ENCODE results near the gene PITPNC1.
"Not testable (repeated sequence)": the region's sequence is repeated elsewhere in the genome, so short reads cannot be mapped to it uniquely, and the experiment has no call there.

PITPNC1 gene

GRCh38 chr17:67388536-67388935 lies 11.5 kb downstream of the PITPNC1 start:
- H3K9me3 ChIP-seq (replicated peaks; ENCODE audit: low read length); H3K4me2 ChIP-seq (ENCODE audit: low read length); H3K36me3 ChIP-seq (ENCODE audit: insufficient read depth, low read length); H3K27me3 ChIP-seq (ENCODE audit: control insufficient read depth, insufficient read depth, low read length); H3K9ac ChIP-seq (ENCODE audit: low read depth, low read length); H3K4me3 ChIP-seq (ENCODE audit: low read length): not testable (repeated sequence)
- peaks cover 19% of the 10 kb centered on the region for H3K4me1 ChIP-seq (ENCODE audit: control insufficient read depth, insufficient read depth, low read length)

GRCh38 chr17:67388986-67389385 lies 11.9 kb downstream of the PITPNC1 start:
- no peak overlapping the region for H3K9ac ChIP-seq (ENCODE audit: low read depth, low read length)
- H3K4me3 ChIP-seq (ENCODE audit: low read length), result no peak overlapping the region
- no peaks in the 10 kb centered on the region for H3K9me3 ChIP-seq (replicated peaks; ENCODE audit: low read length)
- no peaks in the 10 kb centered on the region for H3K27me3 ChIP-seq (ENCODE audit: control insufficient read depth, insufficient read depth, low read length)
- H3K4me1 ChIP-seq (ENCODE audit: control insufficient read depth, insufficient read depth, low read length), result peaks cover 19% of the 10 kb centered on the region
- no peaks in the 10 kb centered on the region for H3K36me3 ChIP-seq (ENCODE audit: insufficient read depth, low read length)
- no peak overlapping the region for H3K4me2 ChIP-seq (ENCODE audit: low read length)

- Histone ChIP-seq H3K9ac (ENCODE audit: low read depth, low read length) (peak overlapping the region; percentile 65), H3K4me2 (ENCODE audit: low read length) (peak overlapping the region; percentile 67), H3K36me3 (ENCODE audit: insufficient read depth, low read length) (no peaks in the 10 kb centered on the region), H3K4me3 (ENCODE audit: low read length) (no peak overlapping the region), H3K4me1 (ENCODE audit: control insufficient read depth, insufficient read depth, low read length) (peaks cover 20% of the 10 kb centered on the region), H3K27me3 (ENCODE audit: control insufficient read depth, insufficient read depth, low read length) (no peaks in the 10 kb centered on the region), H3K9me3 (replicated peaks; ENCODE audit: low read length) (no peaks in the 10 kb centered on the region)
Measured at GRCh38 chr17:67390006-67390645, 13.0 kb downstream of the PITPNC1 start.

GRCh38 chr17:67390646-67391361 lies 13.7 kb downstream of the PITPNC1 start:
- Histone ChIP-seq H3K4me1 (ENCODE audit: control insufficient read depth, insufficient read depth, low read length) (peaks cover 26% of the 10 kb centered on the region), H3K4me3 (ENCODE audit: low read length) (peak overlapping the region; percentile 42), H3K9ac (ENCODE audit: low read depth, low read length) (peak overlapping the region; percentile 76), H3K4me2 (ENCODE audit: low read length) (peak overlapping the region; percentile 67), H3K27me3 (ENCODE audit: control insufficient read depth, insufficient read depth, low read length) (no peaks in the 10 kb centered on the region), H3K9me3 (replicated peaks; ENCODE audit: low read length) (no peaks in the 10 kb centered on the region), H3K36me3 (ENCODE audit: insufficient read depth, low read length) (no peaks in the 10 kb centered on the region)

- Histone ChIP-seq H3K4me1 (ENCODE audit: control insufficient read depth, insufficient read depth, low read length) (peaks cover 29% of the 10 kb centered on the region), H3K9ac (ENCODE audit: low read depth, low read length) (no peak overlapping the region), H3K27me3 (ENCODE audit: control insufficient read depth, insufficient read depth, low read length) (no peaks in the 10 kb centered on the region), H3K36me3 (ENCODE audit: insufficient read depth, low read length) (no peaks in the 10 kb centered on the region), H3K9me3 (replicated peaks; ENCODE audit: low read length) (no peaks in the 10 kb centered on the region), H3K4me2 (ENCODE audit: low read length) (no peak overlapping the region), H3K4me3 (ENCODE audit: low read length) (no peak overlapping the region)
Measured at GRCh38 chr17:67392111-67392510, 15.0 kb downstream of the PITPNC1 start.

GRCh38 chr17:67393809-67394397 lies 16.8 kb downstream of the PITPNC1 start:
- H3K4me3 ChIP-seq (ENCODE audit: low read length), result no peak overlapping the region
- H3K36me3 ChIP-seq (ENCODE audit: insufficient read depth, low read length), result no peaks in the 10 kb centered on the region
- peaks cover 29% of the 10 kb centered on the region for H3K4me1 ChIP-seq (ENCODE audit: control insufficient read depth, insufficient read depth, low read length)
- no peaks in the 10 kb centered on the region for H3K9me3 ChIP-seq (replicated peaks; ENCODE audit: low read length)
- H3K9ac ChIP-seq (ENCODE audit: low read depth, low read length), result no peak overlapping the region
- H3K27me3 ChIP-seq (ENCODE audit: control insufficient read depth, insufficient read depth, low read length), result no peaks in the 10 kb centered on the region
- H3K4me2 ChIP-seq (ENCODE audit: low read length), result no peak overlapping the region

- Histone ChIP-seq H3K4me2 (ENCODE audit: low read length) (no peak overlapping the region), H3K4me1 (ENCODE audit: control insufficient read depth, insufficient read depth, low read length) (peaks cover 19% of the 10 kb centered on the region), H3K9ac (ENCODE audit: low read depth, low read length) (no peak overlapping the region), H3K36me3 (ENCODE audit: insufficient read depth, low read length) (no peaks in the 10 kb centered on the region), H3K27me3 (ENCODE audit: control insufficient read depth, insufficient read depth, low read length) (no peaks in the 10 kb centered on the region), H3K4me3 (ENCODE audit: low read length) (no peak overlapping the region), H3K9me3 (replicated peaks; ENCODE audit: low read length) (no peaks in the 10 kb centered on the region)
Measured at GRCh38 chr17:67399676-67400075, 22.6 kb downstream of the PITPNC1 start.

- no peaks in the 10 kb centered on the region for H3K9me3 ChIP-seq (replicated peaks; ENCODE audit: low read length)
- no peak overlapping the region for H3K9ac ChIP-seq (ENCODE audit: low read depth, low read length)
- no peak overlapping the region for H3K4me2 ChIP-seq (ENCODE audit: low read length)
- no peaks in the 10 kb centered on the region for H3K36me3 ChIP-seq (ENCODE audit: insufficient read depth, low read length)
- H3K4me3 ChIP-seq (ENCODE audit: low read length), result no peak overlapping the region
- H3K27me3 ChIP-seq (ENCODE audit: control insufficient read depth, insufficient read depth, low read length), result no peaks in the 10 kb centered on the region
- peaks cover 17% of the 10 kb centered on the region for H3K4me1 ChIP-seq (ENCODE audit: control insufficient read depth, insufficient read depth, low read length)
Measured at GRCh38 chr17:67400193-67400592, 23.1 kb downstream of the PITPNC1 start.

- H3K4me1 ChIP-seq (ENCODE audit: control insufficient read depth, insufficient read depth, low read length), result peaks cover 9% of the 10 kb centered on the region
- H3K9ac ChIP-seq (ENCODE audit: low read depth, low read length), result no peak overlapping the region
- H3K27me3 ChIP-seq (ENCODE audit: control insufficient read depth, insufficient read depth, low read length), result no peaks in the 10 kb centered on the region
Measured at GRCh38 chr17:67401106-67401505, 24.0 kb downstream of the PITPNC1 start.

GRCh38 chr17:67401598-67402504 lies 24.8 kb downstream of the PITPNC1 start:
- Histone ChIP-seq H3K4me2 (ENCODE audit: low read length) (no peak overlapping the region), H3K9ac (ENCODE audit: low read depth, low read length) (no peak overlapping the region)

More at GRCh38 chr17:67401106-67401505, 24.0 kb downstream of the PITPNC1 start:
- Histone ChIP-seq H3K4me3 (ENCODE audit: low read length) (no peak overlapping the region), H3K36me3 (ENCODE audit: insufficient read depth, low read length) (no peaks in the 10 kb centered on the region), H3K4me2 (ENCODE audit: low read length) (no peak overlapping the region), H3K9me3 (replicated peaks; ENCODE audit: low read length) (no peaks in the 10 kb centered on the region)

GRCh38 chr17:67403065-67403464 lies 26.0 kb downstream of the PITPNC1 start:
- Histone ChIP-seq H3K36me3 (ENCODE audit: insufficient read depth, low read length) (no peaks in the 10 kb centered on the region), H3K4me2 (ENCODE audit: low read length) (no peak overlapping the region), H3K27me3 (ENCODE audit: control insufficient read depth, insufficient read depth, low read length) (no peaks in the 10 kb centered on the region), H3K4me3 (ENCODE audit: low read length) (no peak overlapping the region), H3K4me1 (ENCODE audit: control insufficient read depth, insufficient read depth, low read length) (peaks cover 13% of the 10 kb centered on the region), H3K9ac (ENCODE audit: low read depth, low read length) (no peak overlapping the region), H3K9me3 (replicated peaks; ENCODE audit: low read length) (no peaks in the 10 kb centered on the region)

More at GRCh38 chr17:67401598-67402504, 24.8 kb downstream of the PITPNC1 start:
- H3K9me3 ChIP-seq (replicated peaks; ENCODE audit: low read length), result no peaks in the 10 kb centered on the region
- no peaks in the 10 kb centered on the region for H3K27me3 ChIP-seq (ENCODE audit: control insufficient read depth, insufficient read depth, low read length)
- peaks cover 9% of the 10 kb centered on the region for H3K4me1 ChIP-seq (ENCODE audit: control insufficient read depth, insufficient read depth, low read length)
- H3K4me3 ChIP-seq (ENCODE audit: low read length), result no peak overlapping the region
- no peaks in the 10 kb centered on the region for H3K36me3 ChIP-seq (ENCODE audit: insufficient read depth, low read length)

Data from skeletal muscle satellite cell (primary cell).